Naive thymus-derived CD8-positive, alpha-beta T cell (primary cell): ENCODE data around the gene SHB. TPM values are rescaled to one million over a fixed set of nuclear protein-coding genes. Genes with fewer than 3 reads are reported as not detected.

Experiments
- ATAC-seq, 2 donors: fragments of 150-1000 bp; cut with Tn5 transposase in 1 of 2; sonication (Bioruptor Pico), chemical (Tn5 transposase) in 1 of 2; 1 replicate in 1 of 2; 2 replicates in 1 of 2; pipeline ENCODE4 v1.10.0; 2021; ENCODE audit warnings: mild to moderate bottlenecking in 2 of 2, moderate library complexity in 2 of 2
- POLR2A ChIA-PET: fragments of 350-600 bp; sonication (Branson Sonifier 250); formaldehyde crosslinking; loops from one replicate; lab custom pipeline; 2021; ENCODE audit warnings: antibody characterized with exemption; lab: Charles Lee
- DNase-seq, 10 donors: peaks; one replicate each; pipeline versions ENCODE4 v3.0.0 to v3.0.0-alpha.2; 2020 to 2022
- H3K27ac Mint-ChIP-seq, 10 donors: one replicate each; pipeline ENCODE4 v1.8.0; 2020 to 2022; ENCODE audit warnings: mild to moderate bottlenecking in 10 of 10, mixed read lengths in 10 of 10, moderate library complexity in 4 of 10, inconsistent platforms in 1 of 10
- H3K27me3 Mint-ChIP-seq, 5 donors: one replicate each; pipeline ENCODE4 v1.8.0; 2021 to 2022; ENCODE audit warnings: mixed read lengths in 5 of 5
- H3K36me3 Mint-ChIP-seq, 3 donors: one replicate each; pipeline ENCODE4 v1.8.0; 2020 to 2022; ENCODE audit warnings: mixed read lengths in 3 of 3, mild to moderate bottlenecking in 2 of 3, inconsistent platforms in 1 of 3
- H3K4me1 Mint-ChIP-seq, 4 donors: one replicate each; pipeline ENCODE4 v1.8.0; 2021 to 2022; ENCODE audit warnings: mixed read lengths in 4 of 4
- H3K4me3 Mint-ChIP-seq, 10 donors: one replicate each; pipeline ENCODE4 v1.8.0; 2020 to 2022; ENCODE audit warnings: mild to moderate bottlenecking in 10 of 10, mixed read lengths in 10 of 10, moderate library complexity in 6 of 10, inconsistent platforms in 1 of 10
- H3K9me3 Mint-ChIP-seq, 9 donors: one replicate each; pipeline ENCODE4 v1.8.0; 2020 to 2022; ENCODE audit warnings: mixed read lengths in 9 of 9, mild to moderate bottlenecking in 3 of 9, inconsistent platforms in 1 of 9, moderate library complexity in 1 of 9
- polyA plus RNA-seq, 3 donors: library from polyadenylated mRNA; unstranded; fragments of 300-500 nt; fragmentation: Illumina TruSeq; gene quantifications; one replicate each; pipeline ENCODE4 v1.2.3, GENCODE V29; 2021
- total RNA-seq, 8 experiments: library from RNA in 2 of 8; stranded (reverse) in 2 of 8; gene quantifications; one replicate each; pipeline ENCODE4 v1.2.3 and lab custom pipeline; 2021 to 2026

The SHB gene
- total and polyA plus RNA-seq, 5 experiments from 2014 or later: 0.20 to 1.2 (median 0.54) TPM

GRCh38 chr9:37880916-37881479 is 188.0 kb downstream of the SHB start:
- DNase-seq: no peak
- POLR2A ChIA-PET: no interaction called here
- peaks cover 0 to 6% (median 4%) of the 10 kb centered on the region in 4 donors for H3K4me1 Mint-ChIP-seq
- no peaks in the 10 kb centered on the region for H3K9me3 Mint-ChIP-seq
- H3K27ac Mint-ChIP-seq: peak overlapping the region in 2 of 10 donors; percentile 31 to 34
- no peaks in the 10 kb centered on the region for H3K27me3 Mint-ChIP-seq
- no peak for ATAC-seq
- no peak overlapping the region for H3K4me3 Mint-ChIP-seq
- H3K36me3 Mint-ChIP-seq: peaks cover 6 to 54% (median 19%) of the 10 kb centered on the region in 3 donors

- POLR2A ChIA-PET: no interaction called here
- Mint-ChIP-seq H3K9me3 (no peaks in the 10 kb centered on the region), H3K27ac (no peak overlapping the region), H3K27me3 (no peaks in the 10 kb centered on the region), H3K4me3 (no peak overlapping the region), H3K4me1 (peaks cover 0 to 3% (median under 1%) of the 10 kb centered on the region in 4 donors), H3K36me3 (peaks cover 6 to 33% (median 12%) of the 10 kb centered on the region in 3 donors)
- ATAC-seq: no peak
- DNase-seq: no peak
Observed at GRCh38 chr9:37876376-37876775, 192.7 kb downstream of the SHB start.

DNA sequence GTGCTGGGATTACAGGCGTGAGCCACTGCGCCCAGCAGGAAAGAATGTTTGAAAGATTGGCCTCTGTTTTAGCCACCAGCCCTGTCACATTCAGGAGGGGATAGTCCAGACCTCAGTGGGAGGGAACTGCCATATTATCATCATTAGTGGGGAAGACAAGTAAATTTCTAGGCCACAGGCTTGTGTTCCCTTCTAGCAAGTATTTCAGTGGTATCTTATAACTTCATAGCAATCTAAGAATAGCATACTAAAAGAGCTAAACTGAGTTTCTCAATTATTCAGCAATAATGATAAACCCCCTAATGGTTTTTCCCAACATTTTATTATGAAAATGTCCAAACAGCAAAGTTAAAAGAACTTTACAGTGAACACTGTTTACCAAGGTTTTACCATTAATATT is 195.1 kb downstream of the SHB start:
- no peak for ATAC-seq
- Mint-ChIP-seq H3K9me3 (no peaks in the 10 kb centered on the region), H3K4me3 (no peak overlapping the region), H3K4me1 (no peaks in the 10 kb centered on the region), H3K27me3 (no peaks in the 10 kb centered on the region), H3K27ac (peak overlapping the region in 3 of 10 donors; percentile 34 to 71 (median 63)), H3K36me3 (peaks cover 0 to 11% (median 8%) of the 10 kb centered on the region in 3 donors)
- POLR2A ChIA-PET: no interaction called here
- no peak for DNase-seq

DNA sequence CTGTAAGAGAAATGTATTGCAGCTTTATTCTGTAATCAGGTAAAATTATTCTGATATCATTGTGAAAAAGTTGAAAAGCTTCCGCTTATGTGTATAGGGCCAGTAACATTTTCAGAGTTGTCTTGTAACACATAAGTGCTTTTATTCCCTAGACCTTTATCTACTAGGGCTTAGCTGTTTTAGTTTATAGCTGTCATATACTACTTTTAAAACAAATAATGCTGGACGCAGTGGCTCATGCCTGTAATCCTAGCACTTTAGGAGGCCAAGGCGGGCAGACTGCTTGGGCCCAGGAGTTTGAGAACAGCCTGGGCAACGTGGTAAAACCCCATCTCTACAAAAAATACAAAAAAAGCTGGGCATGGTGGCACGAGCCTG is 198.2 kb downstream of the SHB start:
- no peak overlapping the region for H3K27ac Mint-ChIP-seq
- H3K4me1 Mint-ChIP-seq: peaks cover 0 to 2% (median 0%) of the 10 kb centered on the region in 4 donors
- POLR2A ChIA-PET: no interaction called here
- H3K4me3 Mint-ChIP-seq: no peak overlapping the region
- DNase-seq (no peak), ATAC-seq (no peak)
- no peaks in the 10 kb centered on the region for H3K27me3 Mint-ChIP-seq
- H3K9me3 Mint-ChIP-seq: no peaks in the 10 kb centered on the region
- H3K36me3 Mint-ChIP-seq: peaks cover 0 to 7% (median 5%) of the 10 kb centered on the region in 3 donors

DNA sequence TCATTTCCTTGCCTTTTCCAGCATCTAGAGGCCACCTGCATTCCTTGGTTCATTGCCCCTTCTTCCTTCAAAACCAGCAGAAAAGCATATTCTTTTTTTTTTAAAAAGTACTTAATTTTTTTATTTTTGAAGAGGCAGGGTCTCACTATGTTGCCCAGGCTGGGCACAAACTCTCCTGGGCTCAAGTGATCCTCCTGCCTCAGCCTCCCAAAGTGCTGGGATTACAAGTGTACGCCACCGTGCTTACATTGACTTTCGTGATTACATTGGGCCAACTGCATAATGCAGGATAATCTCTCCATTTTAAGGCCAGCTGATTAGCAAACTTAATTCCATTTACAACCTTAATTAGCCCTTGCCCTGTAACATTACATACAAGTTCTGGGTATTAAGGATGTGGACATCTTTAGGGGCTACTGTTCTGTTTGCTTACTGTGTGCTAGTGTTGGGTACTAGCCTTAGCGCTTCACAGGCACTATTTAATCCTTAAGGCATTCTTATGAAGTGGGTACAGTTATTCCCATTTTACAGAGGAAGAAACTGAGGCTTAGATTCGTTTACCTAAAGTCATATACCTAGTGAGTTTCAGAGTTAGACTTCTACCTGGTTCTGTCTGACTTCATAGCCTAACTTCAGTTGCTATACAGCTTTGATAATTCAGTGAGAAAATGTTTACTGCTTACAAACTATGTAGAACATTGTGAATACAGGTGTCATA is 198.8 kb downstream of the SHB start:
- DNase-seq (no peak), ATAC-seq (no peak)
- Mint-ChIP-seq H3K27ac (peak overlapping the region in 1 of 10 donors; percentile 29), H3K4me1 (peaks cover 0 to 2% (median 0%) of the 10 kb centered on the region in 4 donors), H3K27me3 (no peaks in the 10 kb centered on the region), H3K4me3 (no peak overlapping the region), H3K36me3 (peaks cover 0 to 7% (median 5%) of the 10 kb centered on the region in 3 donors), H3K9me3 (no peaks in the 10 kb centered on the region)
- POLR2A ChIA-PET: no interaction called here

Other genes starting within 250 kb of the SHB start
- gene SLC25A51, start 165.1 kb downstream of the SHB start, total RNA-seq: 10 to 100 TPM; 32.5 to 35.1 TPM
- gene SLC25A51, start 165.1 kb downstream of the SHB start, polyA plus RNA-seq: 10 to 100 TPM in 2 of 3 donors, 1 to 10 TPM in 1; 8.9 to 12.4 (median 12.3) TPM